GM18870 (cell line): ENCODE results near the gene DAZAP1.
"Not testable (repeated sequence)": the region's sequence is repeated elsewhere in the genome, so short reads cannot be mapped to it uniquely, and the experiment has no call there.

ENCODE experiments used
- ATAC-seq: cut with Tn5 transposase; IDR thresholded peaks from one replicate; pipeline ENCODE4 v1.9.1; 2021; ENCODE audit warnings: moderate library complexity; ENCODE audit not compliant: unreplicated experiment

DAZAP1 gene

DNA sequence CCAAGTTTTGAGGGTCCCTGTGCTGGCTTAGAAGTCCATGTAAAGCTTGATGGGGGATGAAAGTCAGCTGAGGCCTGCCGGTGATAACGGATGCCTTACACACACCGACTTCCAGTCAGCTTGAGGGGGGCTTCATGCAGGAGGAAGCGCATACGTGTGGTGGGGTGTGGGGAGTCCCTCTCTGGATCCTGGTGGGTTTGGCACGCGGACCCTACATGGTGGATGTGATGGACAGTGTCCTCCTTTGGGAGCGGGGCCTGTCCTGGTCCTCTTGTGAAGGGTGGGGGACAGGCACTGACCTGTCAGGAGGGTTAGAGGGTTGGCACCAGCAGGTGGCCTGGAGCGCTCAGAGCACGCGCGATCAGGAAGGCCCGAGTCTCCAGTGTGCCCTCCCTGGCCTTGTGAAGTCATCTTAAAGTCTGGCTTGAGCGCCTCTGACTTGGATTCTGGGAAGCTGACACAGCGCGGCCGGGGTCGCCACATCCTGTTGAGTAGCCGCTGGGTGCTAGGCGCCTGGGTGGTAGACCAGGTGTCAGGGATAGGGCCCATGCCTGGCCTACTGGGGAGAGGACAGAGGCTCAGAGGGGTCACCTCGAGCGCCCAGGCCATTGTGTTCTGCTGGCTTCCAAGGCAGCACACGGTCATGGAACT lies 2.9 kb downstream of the DAZAP1 start:
- no peak for ATAC-seq

DNA sequence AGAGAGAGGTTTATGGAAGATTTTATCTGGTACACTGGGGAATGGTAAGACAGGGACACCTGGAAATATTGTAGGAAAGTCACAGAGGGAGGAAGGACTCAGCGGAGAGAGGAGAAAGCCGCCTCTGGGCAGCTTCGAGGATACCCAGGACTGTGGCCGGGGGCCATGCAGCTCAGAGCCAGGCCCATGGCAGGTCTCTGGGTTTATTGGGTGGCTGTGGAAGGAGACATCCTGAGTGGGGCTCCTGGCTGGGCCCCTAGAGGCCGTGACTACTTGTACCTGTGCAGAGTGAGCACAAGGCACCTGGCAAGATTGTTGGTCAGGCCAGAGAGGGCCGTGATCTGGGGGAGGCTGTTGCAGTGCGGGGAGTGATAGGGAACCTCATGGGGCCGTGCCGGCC lies 3.4 kb downstream of the DAZAP1 start:
- ATAC-seq = no peak

DNA sequence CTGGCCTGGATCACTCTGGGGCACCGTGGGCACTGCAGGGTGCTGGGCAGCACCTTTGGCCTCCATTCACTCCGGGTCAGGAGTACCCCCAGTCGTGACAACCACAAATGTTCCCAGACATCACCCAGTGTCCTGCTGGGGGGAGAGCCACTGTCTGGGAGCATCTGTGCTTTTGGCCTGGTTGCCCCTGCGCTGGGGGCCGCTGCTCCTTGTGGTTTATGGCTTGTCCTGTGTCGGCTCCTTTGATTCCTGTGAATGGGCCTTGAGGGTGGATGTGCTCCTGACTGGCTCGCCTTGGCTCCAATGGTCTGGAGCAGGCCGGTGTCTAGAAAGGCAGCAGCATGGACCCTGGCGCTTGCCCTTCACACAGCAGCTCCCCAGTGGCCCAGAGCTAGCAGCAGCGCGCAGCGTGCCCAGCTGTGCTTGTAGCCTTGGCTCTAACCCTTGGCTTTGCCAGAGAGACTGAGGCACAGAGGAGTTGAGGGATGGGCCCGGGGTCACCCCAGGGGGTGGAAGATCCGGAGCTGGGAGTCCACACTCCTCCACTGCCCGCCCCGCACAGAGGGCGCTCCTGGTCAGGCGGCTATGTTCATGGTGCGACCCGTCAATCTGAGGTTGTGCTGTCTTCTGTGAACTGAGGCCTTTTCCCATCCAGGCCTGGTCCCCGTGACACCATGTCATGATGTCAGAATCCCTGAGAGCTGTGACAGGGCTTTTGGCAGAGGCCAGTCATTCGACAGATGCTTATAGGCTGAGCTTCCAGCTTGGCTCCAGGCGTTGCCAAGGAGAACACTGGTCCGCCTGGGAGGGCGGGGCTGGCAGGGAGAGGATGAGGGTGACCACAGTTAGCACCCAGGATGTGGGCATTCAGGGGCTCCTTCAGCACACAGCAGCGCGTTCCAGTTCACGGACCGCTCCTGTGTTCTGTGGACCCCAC lies 4.1 kb downstream of the DAZAP1 start:
- ATAC-seq = no peak

DNA sequence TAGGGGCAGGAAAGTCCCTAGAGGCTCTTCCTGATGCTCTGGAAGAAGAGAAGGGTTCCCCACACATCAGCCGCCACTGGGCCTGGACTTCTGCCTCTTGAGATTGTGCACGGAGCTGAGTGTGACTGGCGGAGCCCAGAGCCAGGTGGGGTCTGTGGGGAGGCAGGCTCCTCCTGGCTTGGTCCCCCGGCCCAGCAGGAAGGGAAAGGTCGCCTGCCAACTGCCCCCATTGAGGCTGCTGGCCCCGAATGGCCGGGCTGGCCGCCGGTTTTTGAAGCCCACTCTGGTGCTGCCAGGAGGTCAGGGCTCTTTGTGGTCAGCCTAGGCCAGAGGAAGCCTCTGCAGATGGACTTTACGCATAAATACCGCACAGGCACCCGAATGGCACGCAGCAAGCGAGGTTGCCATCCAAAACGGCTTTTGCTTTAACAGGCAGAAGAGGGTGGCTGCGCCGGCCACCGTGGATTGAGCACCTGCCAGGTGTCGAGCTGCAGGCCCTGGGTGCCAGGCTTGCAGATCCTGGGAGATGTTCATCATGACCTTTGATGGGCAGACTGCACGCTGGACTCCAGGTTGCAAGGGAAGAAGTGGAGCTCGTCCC lies 5.0 kb downstream of the DAZAP1 start:
- ATAC-seq = no peak

DNA sequence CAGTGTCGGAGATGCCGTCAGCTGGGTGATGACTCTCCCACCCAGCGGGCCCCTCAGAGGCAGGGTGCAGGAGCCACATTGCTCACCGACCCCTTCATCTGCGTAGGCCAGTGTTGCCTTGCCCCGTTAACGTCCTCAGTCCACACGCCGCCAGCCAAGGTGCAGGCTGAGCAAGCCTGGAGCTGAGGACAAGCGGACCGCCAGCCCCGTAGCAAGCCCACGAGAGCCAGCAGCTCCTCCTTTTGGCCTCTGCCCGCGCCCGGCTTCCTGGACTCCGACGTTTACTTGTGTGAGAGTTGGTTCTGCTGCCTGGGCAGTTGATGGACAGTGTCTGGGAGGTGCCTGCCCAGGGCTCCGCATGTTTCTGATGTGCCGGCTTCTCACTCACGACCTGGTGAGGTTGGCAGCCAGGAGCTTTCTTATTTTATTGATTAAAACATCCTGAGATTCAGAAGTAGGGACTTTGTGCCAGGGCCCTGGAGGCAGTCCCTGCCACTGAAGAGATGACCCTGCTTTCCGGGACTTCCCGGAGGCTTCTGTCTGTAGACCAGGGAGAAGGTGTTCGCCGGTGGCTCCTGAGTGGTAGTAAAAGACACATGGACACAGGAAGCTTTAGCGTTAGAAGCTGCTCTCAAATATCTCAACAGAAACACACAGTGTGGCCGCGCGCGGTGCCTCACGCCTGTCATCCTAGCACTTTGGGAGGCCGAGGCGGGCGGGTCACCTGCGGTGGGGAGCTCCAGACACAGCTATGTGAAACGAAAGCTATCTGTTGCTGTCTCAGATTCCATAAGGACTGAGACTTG lies 5.8 kb downstream of the DAZAP1 start:
- no peak for ATAC-seq

DNA sequence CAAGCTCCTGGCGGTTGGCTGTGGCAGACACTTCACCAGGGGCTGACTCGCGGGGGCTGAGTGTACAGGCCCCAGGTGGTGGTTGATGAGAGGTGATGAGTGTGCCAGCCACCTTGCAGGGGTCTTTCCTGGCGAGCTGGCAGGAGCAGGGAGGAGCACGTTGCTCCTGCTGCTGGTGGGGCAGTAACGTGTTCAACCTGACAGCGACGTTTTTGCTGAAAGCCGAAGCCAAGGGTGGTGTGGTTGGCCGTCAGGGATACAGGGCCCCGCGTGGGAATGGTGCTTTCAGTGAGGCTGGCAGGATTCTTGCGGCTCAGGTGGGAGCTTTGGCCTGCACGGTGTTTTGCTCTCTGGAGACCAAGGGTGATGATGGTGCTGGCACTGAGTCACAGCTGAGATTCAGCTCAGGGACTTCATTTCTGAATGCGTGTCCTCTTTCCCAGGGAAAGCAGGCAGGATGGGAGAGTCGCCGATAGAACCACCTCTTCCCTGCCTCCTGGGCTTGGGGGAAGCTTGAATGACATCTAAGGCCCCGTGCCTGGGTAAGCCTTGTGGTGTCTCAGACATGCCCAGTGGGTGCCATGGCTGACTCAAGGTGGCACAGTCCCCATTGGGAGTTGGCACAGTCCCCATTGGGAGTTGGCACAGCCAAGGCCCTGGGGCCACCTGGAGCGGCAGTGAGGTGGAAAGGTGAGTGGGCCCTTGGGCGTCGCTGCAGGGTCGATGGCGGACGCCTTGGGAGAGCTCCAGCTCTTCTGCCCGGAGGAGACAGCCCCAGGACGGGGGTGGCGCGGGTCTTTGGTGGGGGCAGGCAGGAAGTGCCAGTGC lies 8.8 kb downstream of the DAZAP1 start:
- ATAC-seq = no peak

DNA sequence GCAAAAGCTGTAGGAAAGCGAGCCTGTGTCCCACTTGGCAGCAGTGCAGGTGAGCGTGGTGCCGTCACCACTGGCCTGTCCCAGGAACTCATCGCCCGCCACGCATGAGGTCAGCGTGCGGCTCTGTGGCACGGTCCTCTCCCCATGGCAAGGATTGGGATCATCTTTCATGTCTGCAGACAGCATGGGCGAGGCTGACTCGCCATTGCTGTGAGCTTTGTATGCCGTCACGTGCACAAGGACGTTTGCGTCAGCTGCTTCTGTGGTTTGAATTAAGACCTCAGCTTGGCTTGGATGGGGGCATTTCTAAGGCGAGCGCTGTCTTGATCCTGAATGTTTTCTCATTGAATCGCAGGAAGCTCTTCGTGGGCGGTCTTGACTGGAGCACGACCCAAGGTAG lies 9.8 kb downstream of the DAZAP1 start:
- ATAC-seq = no peak

DNA sequence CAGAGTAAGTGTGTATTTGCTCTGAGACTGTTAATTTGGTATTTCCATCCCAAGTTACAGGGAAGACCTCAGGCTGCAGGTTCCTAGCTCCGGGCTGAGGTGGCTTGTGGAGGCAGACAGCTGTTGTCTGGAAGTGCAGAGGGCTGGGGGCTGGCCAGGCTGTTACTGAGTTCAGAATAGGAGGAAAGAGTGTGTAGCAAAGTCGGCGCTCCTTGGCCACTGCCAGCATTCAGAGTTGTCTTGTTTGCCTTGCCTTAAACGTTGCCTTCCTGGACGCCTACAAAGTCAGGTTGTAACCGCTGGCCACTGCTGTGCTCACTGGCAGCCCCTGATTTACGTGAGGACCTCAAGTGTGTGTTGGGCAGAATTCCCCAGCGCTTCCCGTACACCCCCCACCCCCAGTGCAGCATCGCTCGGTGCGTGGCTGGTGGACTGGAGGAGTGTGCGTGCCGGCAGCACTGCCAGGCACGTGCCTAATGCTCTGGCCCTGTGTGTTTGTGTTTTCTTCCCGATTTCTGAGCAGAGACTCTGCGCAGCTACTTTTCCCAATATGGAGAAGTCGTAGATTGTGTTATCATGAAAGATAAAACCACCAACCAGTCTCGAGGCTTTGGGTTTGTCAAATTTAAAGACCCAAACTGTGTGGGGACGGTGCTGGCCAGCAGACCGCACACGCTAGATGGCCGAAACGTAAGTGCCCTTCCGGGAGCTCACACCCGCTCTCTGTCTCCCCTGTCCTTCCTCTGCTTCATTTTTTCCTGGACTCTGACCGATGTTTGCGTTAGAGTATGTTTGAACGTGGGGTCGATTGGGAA lies 10.5 kb downstream of the DAZAP1 start:
- ATAC-seq = no peak

DNA sequence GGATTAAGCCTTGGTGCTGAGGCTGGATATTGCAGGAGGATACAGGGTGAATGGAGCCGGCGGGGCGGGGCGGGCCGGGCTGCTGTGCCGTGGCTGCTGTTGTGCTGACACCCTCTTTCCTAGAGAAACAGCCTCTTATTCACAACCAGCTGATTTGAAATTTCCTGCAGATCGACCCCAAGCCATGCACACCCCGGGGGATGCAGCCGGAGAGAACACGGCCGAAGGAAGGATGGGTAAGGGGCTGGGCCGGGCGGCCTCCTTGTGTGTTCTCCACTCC lies 11.1 kb downstream of the DAZAP1 start:
- ATAC-seq = no peak

DNA sequence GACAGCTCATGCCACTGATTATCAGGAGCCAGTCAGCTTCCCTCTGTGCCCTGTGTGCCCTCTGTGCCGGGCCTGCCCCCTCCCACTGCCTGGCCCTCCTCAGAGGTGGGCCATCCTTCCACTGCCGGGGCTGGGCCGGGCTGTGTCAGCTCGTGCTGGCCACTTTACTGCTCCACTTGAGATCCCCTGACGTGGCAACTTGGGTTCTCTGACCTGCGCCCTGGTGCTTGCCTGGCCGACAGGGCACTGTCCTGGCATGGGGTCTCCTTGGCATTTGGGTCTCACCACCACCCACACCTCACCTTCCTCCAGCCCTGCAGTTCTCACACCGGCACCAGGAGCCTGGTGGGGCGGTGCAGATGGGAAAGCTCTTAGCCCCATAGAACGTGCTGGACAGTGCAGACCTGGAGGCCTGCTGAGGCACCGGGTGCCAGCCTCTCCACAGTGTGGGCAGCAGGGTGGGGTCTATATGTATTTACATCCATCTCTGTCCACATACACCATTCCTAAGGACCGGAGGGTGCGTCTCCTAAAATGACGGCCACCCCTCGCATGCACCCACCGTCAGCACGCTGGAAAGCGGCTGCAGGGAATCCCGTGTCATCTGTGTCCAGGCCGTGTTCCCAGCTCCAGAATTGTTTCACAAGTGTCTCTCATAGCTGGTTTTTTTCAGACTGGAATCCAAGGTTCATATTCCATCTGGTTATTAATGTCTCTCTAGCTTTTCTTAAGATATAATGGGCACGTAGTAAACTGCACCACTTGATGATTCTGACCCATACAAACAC lies 11.8 kb downstream of the DAZAP1 start:
- ATAC-seq = no peak

DNA sequence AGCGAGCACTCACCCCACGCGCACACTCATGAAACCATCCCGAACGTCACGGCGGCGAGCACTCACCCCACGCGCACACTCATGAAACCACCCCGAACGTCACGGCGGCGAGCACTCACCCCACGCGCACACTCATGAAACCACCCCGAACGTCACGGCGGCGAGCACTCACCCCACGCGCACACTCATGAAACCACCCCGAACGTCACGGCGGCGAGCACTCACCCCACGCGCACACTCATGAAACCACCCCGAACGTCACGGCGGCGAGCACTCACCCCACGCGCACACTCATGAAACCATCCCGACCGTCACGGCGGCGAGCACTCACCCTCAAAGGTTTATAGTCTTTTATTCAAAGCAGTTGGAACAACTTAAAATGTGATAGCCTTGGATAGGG lies 12.7 kb downstream of the DAZAP1 start:
- not testable (repeated sequence) for ATAC-seq

DNA sequence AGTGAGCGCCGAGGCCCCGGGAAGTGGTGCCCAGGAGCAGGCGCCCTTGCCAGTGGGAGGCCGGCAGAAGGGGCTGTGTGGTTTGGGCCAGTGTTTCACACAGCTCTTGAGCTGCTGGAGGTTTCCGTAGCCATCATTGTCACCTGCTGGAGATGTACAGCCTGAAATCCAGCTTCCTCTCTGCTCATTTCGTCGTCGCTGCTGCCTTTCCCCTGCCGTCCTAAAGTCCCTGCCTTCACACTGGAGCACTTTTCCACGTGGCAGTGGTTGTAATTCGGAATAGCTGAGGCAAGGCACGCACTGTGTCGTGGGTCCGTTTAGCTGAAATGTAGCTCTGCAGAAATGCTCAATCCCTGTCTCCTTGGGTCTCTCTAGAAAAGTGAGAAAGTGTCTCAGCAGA lies 13.2 kb downstream of the DAZAP1 start:
- ATAC-seq = no peak

DNA sequence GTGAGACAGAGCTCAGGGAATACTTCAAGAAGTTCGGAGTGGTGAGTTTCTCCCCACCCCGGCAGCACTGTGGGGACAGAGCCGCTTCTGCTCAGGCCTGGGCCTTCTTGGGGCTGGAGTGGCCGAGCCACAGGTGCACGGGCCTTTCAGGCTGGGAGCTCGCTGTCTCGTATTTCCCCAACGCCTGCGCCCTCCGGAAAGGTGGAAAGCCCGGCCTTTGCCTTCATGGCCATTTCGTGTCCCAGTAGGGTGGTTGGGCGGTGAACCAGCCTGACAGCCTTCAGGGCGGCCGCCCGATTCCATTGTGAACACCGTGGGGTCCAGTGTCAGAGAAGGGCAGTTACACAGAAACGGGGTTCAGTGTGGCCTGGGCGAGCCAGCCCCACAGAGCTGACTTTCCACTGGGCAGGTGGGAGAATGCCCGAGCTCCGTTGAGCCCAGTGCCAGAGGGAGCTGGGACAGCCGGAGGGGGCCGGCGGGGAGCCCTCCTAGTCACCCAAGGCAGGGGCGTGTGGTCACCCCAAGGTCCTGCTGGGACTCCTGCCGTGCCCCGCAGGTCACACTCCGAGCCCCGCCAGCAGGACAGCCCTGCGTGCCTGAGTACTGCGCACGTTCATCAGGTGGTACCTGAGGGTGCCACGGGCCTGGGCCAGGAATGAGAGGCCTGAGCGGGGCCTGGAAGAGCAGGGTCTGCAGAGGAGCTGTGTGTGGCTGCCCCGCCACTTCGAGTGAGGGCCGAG lies 14.0 kb downstream of the DAZAP1 start:
- no peak for ATAC-seq

DNA sequence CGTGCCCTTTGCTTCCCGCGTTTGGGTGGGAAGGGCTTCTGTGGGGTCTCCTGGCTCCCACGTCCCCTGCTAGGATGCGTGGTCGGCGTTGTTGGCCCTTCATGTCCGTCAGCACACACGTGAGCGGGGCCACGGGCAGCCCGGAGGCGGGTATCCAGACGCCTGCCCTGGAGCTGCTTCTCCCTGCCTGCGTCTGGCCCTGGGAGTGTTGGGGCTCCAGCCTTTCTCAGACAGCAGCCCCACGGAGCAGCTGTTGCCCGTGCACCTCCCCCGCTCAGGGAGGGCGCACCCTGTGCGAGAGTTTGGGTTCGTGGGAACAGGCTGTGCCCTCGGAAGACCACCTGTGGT lies 14.5 kb downstream of the DAZAP1 start:
- no peak for ATAC-seq

DNA sequence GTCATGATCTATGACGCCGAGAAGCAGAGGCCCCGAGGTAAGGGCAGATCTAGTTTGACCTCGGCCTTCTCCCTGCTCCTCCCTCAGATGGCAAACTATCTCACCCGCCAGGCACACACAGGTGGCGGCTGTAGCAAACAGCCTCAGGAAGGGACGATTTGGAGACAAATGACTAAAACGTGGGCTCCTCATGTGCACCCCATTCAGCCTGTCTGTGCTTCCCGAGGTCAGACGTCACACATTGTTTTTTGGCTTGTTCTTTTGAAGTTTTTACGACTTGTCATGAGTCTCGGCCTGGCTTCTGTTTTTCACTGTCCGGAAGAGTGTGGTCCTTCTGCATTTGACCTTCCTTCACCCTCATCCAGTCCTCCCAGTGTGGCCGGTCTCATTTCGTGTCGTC lies 15.0 kb downstream of the DAZAP1 start:
- no peak for ATAC-seq

DNA sequence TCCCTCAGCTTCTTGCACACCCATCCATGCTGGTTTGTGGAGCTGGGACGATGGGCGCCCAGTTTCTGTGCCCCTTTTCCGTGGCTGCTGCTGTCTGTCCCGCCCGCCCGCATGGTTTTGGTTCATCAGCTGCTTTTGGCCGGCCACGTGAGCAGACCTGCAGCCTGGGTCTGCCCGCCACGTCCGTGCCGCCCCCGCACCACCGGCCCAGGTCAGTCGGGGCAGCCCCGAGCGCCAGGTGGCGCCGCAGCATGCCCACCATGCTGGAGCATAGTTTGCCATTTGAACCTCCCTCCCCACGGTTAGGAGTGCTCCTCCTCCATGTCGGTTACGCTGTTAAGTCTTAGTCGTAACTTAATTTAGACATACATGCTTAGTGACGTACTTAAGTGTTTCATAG lies 15.6 kb downstream of the DAZAP1 start:
- no peak for ATAC-seq

DNA sequence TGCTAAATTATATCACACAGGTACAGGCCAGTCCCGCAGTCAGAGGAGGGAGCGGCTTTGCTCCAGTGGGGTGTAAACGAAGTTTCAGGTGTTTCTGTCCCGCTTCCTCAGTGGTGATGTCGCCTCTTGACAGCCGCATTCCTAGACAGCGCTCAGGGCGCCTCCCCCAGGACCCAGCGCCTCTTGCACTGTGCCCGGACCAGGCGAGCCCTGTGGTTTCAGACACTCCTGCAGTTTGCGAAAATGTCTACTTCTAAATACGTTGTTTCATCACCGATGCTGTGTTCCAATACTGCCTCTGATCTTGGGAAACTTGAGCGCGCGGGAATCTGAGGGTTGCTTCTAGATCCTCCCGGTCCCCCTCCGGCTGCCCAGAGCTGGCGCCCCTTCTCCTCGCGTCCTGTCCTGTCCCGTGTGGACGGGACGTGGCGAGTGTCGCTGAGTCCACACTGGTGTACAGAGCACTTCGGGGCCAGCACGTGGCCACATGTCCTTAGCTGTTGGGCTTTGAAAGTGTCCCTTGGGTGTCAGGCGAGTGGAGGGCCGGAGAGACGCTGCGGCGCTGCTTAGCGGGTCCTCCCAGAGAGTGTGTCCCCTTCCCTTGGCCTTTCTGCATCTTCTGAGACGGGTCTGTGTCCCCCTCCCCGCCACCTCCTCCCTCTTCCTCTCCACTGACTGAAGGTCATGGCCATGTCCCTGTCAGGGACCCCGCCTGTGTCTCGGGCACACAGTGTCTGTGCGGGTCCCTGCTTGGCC lies 16.2 kb downstream of the DAZAP1 start:
- no peak for ATAC-seq
